ENCODE data around the gene TMEM120A.
"Not testable (repeated sequence)": the region's sequence is repeated elsewhere in the genome, so short reads cannot be mapped to it uniquely, and the experiment has no call there.

TMEM120A gene

GRCh38 chr7:76020031-76020714, 25.8 kb upstream of the TMEM120A start:
- peaks cover 4% of the 10 kb centered on the region; the same call in 1 of the 2 replicates for H4K20me1 ChIP-seq (ENCODE audit: insufficient read depth, low read length)
- H3K27ac ChIP-seq (ENCODE audit: low read length), result no peak overlapping the region
- H3K9me3 ChIP-seq (ENCODE audit: insufficient read depth, low read length, severe bottlenecking), result no peaks in the 10 kb centered on the region
- H3K4me3 ChIP-seq (ENCODE audit: low read depth in 1 of 2, low read length in 2 of 2), result no peak overlapping the region
- no peaks in the 10 kb centered on the region for H3K27me3 ChIP-seq (ENCODE audit: insufficient read depth, low read length, poor library complexity)
- H3K4me1 ChIP-seq (ENCODE audit: insufficient read depth, low read length), result 0 out of 2 replicates have a peak, but pooled peaks cover 3% of the 10 kb centered on the region
- H3K9ac ChIP-seq (ENCODE audit: low read depth, low read length), result no peak overlapping the region
- peaks cover 36% of the 10 kb centered on the region for H3K36me3 ChIP-seq (ENCODE audit: insufficient read depth, low read length)
- no peak overlapping the region for H3K4me2 ChIP-seq (ENCODE audit: insufficient read depth, low read length)
- peak; percentile 46 for DNase-seq
- H3K79me2 ChIP-seq (ENCODE audit: insufficient read depth, low read length), result no peaks in the 10 kb centered on the region
- no peak for TF ChIP-seq EZH2 (IDR thresholded peaks at IDR 0.05; ENCODE audit: borderline replicate concordance, low read depth, low read length, severe bottlenecking)
- peak; percentile 65 for TF ChIP-seq CTCF (IDR thresholded peaks at IDR 0.05; ENCODE audit: borderline replicate concordance, extremely low read depth, low read length, poor library complexity, severe bottlenecking)
- no peak overlapping the region for H2AFZ ChIP-seq (ENCODE audit: low read depth, low read length)
- ATAC-seq (ENCODE audit: insufficient read depth, low read depth), result peak; percentile 45; the same call in 1 of the 3 replicates

- not testable (repeated sequence) for H2AFZ ChIP-seq (ENCODE audit: low read depth, low read length); DNase-seq; H4K20me1 ChIP-seq (ENCODE audit: insufficient read depth, low read length); H3K27me3 ChIP-seq (ENCODE audit: insufficient read depth, low read length, poor library complexity); ATAC-seq (ENCODE audit: insufficient read depth, low read depth); H3K4me2 ChIP-seq (ENCODE audit: insufficient read depth, low read length); H3K79me2 ChIP-seq (ENCODE audit: insufficient read depth, low read length); H3K27ac ChIP-seq (ENCODE audit: low read length); H3K9ac ChIP-seq (ENCODE audit: low read depth, low read length); H3K4me3 ChIP-seq (ENCODE audit: low read depth in 1 of 2, low read length in 2 of 2); H3K9me3 ChIP-seq (ENCODE audit: insufficient read depth, low read length, severe bottlenecking); H3K4me1 ChIP-seq (ENCODE audit: insufficient read depth, low read length)
- H3K36me3 ChIP-seq (ENCODE audit: insufficient read depth, low read length), result peaks cover 39% of the 10 kb centered on the region
Measured at GRCh38 chr7:76018520-76018919, 24.1 kb upstream of the TMEM120A start.

- Histone ChIP-seq H3K79me2 (ENCODE audit: insufficient read depth, low read length) (no peaks in the 10 kb centered on the region), H3K36me3 (ENCODE audit: insufficient read depth, low read length) (peaks cover 27% of the 10 kb centered on the region), H3K4me3 (ENCODE audit: low read depth in 1 of 2, low read length in 2 of 2) (no peak overlapping the region), H3K4me1 (ENCODE audit: insufficient read depth, low read length) (0 out of 2 replicates have a peak, but pooled peaks cover 3% of the 10 kb centered on the region), H3K9ac (ENCODE audit: low read depth, low read length) (no peak overlapping the region), H3K27me3 (ENCODE audit: insufficient read depth, low read length, poor library complexity) (no peaks in the 10 kb centered on the region), H2AFZ (ENCODE audit: low read depth, low read length) (no peak overlapping the region), H3K9me3 (ENCODE audit: insufficient read depth, low read length, severe bottlenecking) (no peaks in the 10 kb centered on the region), H4K20me1 (ENCODE audit: insufficient read depth, low read length) (peaks cover 14% of the 10 kb centered on the region; the same call in 1 of the 2 replicates), H3K27ac (ENCODE audit: low read length) (no peak overlapping the region), H3K4me2 (ENCODE audit: insufficient read depth, low read length) (no peak overlapping the region)
- DNase-seq (no peak), ATAC-seq (ENCODE audit: insufficient read depth, low read depth) (no peak)
- TF ChIP-seq CTCF (IDR thresholded peaks at IDR 0.05; ENCODE audit: borderline replicate concordance, extremely low read depth, low read length, poor library complexity, severe bottlenecking), result no peak
- no peak for TF ChIP-seq EZH2 (IDR thresholded peaks at IDR 0.05; ENCODE audit: borderline replicate concordance, low read depth, low read length, severe bottlenecking)
Measured at GRCh38 chr7:76016191-76016947, 22.0 kb upstream of the TMEM120A start.

- Histone ChIP-seq H3K27me3 (ENCODE audit: insufficient read depth, low read length, poor library complexity) (no peaks in the 10 kb centered on the region), H3K4me3 (ENCODE audit: low read depth in 1 of 2, low read length in 2 of 2) (no peak overlapping the region), H3K9me3 (ENCODE audit: insufficient read depth, low read length, severe bottlenecking) (no peaks in the 10 kb centered on the region), H3K4me1 (ENCODE audit: insufficient read depth, low read length) (peaks cover 24% of the 10 kb centered on the region), H3K79me2 (ENCODE audit: insufficient read depth, low read length) (no peaks in the 10 kb centered on the region), H4K20me1 (ENCODE audit: insufficient read depth, low read length) (peaks cover 49% of the 10 kb centered on the region), H3K9ac (ENCODE audit: low read depth, low read length) (no peak overlapping the region), H3K36me3 (ENCODE audit: insufficient read depth, low read length) (peaks cover 11% of the 10 kb centered on the region), H3K27ac (ENCODE audit: low read length) (no peak overlapping the region), H3K4me2 (ENCODE audit: insufficient read depth, low read length) (no peak overlapping the region), H2AFZ (ENCODE audit: low read depth, low read length) (no peak overlapping the region)
- ATAC-seq (ENCODE audit: insufficient read depth, low read depth), result no peak
- no peak for TF ChIP-seq CTCF (IDR thresholded peaks at IDR 0.05; ENCODE audit: borderline replicate concordance, extremely low read depth, low read length, poor library complexity, severe bottlenecking)
- no peak for TF ChIP-seq EZH2 (IDR thresholded peaks at IDR 0.05; ENCODE audit: borderline replicate concordance, low read depth, low read length, severe bottlenecking)
- DNase-seq, result no peak
Measured at GRCh38 chr7:76011442-76011861, 17.1 kb upstream of the TMEM120A start.
